Fibroblast of skin of back (primary cell): ENCODE measurements around the gene MRPL18.
"Not testable (repeated sequence)": the region's sequence is repeated elsewhere in the genome, so short reads cannot be mapped to it uniquely, and the experiment has no call there.

Experiments
- DNase-seq: peaks from one replicate; pipeline ENCODE4 v3.0.0-alpha.2; 2013

The MRPL18 gene

DNA sequence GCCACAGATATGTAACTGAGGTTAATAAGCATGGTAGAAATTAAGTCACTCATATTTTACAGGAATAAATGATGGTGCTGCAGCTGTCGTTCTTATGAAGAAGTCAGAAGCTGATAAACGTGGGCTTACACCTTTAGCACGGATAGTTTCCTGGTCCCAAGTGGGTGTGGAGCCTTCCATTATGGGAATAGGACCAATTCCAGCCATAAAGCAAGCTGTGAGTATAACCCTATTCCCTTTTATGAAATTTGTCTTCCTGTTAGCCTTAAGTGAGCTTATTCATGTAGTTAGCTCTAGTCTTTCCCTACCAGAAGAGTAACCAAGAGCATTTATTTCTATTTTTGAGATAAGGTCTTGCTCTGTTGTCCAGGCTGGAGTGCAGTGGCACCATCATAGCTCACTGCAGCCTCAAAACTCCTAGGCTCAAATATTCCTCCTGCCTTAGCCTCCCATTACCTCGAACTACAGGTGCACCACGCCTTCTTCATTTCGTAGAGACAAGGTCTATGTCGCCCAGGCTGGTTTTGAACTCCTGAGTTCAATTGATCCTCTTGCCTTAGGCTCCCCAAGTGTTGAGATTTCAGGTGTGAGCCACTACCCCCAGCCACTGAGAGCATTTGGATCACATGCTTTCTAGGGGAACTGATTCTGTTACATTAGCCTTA is 12.9 kb upstream of the MRPL18 start:
- no peak for DNase-seq

DNA sequence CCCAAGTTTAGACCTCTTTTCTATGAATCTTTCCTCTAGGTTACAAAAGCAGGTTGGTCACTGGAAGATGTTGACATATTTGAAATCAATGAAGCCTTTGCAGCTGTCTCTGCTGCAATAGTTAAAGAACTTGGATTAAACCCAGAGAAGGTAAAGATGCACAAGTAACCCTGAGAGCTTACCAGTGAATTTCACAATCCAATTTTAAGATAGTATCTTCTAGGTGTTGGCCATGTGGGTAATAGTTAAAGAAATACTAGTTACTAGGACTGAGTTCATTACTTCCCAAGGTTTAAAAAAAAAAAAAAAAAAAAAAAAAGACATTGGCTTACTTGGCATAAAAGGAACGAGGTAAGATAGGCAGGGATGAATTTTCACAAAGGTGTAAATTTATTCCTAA is 12.1 kb upstream of the MRPL18 start:
- no peak for DNase-seq

DNA sequence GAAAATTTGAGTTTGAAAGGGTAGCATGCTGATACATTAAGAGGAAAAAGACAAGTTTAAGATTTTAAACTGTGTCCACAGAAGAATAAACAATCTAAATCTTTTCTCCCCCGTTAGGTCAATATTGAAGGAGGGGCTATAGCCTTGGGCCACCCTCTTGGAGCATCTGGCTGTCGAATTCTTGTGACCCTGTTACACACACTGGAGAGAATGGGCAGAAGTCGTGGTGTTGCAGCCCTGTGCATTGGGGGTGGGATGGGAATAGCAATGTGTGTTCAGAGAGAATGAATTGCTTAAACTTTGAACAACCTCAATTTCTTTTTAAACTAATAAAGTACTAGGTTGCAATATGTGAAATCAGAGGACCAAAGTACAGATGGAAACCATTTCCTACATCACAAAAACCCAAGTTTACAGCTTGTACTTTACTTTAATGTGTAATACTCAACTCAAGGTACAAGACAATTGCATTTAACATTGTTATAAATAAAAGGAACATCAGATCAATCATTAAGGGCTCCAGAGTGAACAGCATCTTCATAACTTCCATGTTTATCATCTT is 11.6 kb upstream of the MRPL18 start:
- no peak for DNase-seq

DNA sequence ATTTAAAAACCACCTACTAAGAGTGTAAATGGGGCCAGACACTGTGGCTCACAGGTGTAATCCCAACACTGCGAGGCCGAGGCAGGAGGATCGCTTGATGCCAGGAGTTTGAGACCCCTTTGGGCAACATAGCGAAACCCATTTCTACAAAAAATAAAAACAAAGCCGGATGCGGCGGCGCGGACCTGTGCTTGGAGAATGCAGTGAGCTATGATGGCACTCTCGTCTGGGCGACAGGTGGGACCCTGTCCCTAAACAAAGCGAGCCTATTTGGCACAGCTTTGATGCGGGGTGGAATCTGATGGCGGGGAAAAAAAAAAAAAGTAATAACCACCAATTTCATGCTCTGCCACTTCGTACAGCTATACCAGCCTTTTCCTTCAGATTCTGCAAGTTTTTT is 2.0 kb upstream of the MRPL18 start:
- no peak for DNase-seq

DNA sequence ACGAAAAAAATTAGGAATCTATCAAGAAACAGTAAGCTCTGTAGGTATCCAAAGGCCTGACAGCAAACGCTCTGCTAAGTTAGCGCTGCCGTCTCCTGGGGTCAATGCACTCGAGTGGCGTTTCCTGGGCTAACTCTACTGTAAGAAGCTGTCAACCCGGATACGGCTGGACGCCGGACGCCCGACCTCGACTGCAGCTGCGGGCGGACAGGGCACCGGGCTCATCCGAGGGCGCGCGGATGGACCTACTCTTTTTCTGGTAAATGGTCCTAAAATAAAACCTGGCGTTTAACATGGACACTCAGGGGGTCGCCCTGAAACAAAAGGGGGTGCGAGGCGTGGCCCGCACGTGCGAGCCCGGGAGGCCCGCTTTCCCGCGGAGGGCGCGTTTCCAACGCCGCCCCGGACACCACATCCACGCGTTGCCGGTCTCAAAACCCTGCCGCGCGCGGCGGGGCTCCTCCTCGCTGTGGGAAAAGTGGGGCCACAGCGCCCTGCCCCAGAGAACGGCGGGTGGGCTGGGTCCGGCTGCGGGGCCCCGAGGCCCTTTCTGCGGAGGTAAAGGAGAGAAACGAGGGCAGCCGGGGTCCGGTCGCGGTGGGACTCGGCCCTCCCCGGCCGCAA is 1.4 kb upstream of the MRPL18 start:
- peak; percentile 44 for DNase-seq

DNA sequence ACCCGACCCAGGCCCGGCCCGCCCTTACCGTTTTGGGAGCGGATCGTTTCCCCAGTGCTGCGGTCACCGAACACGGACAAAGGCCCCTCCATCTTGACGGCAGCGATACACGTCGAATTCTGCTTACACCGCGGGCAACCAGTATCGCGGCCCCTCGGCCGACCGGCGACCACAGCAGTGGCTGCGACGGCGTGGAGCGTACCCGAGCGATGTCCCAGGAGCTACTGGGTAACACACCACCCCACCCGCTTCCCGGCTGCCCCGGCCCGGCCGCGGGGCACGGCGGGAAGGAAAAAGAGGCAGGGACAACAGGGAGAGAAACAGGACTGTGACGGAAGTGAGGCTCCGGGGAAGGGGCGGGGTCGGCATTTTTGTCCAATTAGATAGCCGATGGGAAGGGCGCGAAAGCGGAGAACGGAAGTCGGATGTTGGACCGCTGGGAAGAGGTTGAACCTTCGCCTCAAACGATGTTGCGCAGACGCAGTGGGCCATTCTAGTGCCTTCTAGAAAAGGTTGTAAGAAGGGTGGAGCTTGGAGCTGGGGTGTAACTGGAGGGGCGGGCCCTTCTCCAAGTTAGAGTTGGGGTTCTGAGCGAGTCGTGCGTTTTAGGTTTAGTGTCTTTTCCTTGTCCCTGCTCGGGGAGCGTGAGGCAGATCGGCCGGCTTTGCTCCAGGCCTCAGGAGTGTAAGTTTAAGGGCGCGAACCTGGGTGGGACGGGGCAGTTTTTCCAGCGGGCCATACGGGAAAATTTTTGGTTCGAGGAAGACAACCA is 704 bp upstream of the MRPL18 start, which contains the start of gene TCP1:
Gene TCP1, minus strand, starts transcription at position 226 of the 772 bp plus-strand sequence. Its CDS starts 134 bp downstream, at position 92.
- peak; percentile 100 for DNase-seq

DNA sequence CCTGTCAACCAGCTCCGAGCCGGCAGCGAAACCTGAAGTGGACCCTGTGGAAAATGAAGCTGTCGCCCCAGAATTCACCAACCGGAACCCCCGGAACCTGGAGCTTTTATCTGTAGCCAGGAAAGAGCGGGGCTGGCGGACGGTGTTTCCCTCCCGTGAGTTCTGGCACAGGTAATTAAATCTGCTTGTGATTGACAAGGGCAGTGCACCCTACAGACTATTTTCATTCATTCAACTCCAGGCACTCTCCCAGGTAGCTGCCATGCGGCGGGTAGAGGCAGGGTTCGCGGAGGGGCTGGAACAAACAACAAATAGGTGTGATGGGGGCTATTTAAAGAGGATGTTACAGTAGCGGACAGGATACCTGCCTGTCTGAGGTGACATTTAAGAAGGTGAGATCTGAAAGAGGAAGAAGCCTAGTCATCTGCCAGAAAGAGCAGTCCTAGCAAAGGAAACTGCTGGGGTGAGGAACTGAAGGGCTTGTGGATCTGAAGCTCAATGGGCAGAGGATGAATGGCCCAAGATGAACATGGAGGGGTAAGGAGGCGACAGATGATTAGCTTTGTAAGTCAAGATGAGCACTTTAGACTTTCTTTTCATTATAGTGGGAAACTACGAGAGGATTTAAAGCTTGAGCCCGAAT is 810 bp downstream of the MRPL18 start:
- DNase-seq, result no peak

DNA sequence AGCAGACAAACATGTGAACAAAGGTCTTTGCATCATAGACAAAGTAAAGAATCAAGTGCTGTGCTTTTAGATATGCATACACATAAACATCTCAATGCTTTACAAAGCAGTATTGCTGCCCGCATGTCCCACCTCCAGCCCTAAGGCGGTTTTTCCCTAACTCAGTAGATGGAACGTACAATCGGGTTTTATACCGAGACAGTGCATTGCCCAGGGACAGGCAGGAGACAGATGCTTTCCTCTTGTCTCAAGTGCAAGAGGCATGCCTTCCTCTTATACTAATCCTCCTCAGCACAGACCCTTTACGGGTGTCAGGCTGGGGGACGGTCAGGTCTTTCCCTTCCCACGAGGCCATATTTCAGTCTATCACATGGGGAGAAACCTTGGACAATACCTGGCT is 4.7 kb downstream of the MRPL18 start:
- DNase-seq, result not testable (repeated sequence)

DNA sequence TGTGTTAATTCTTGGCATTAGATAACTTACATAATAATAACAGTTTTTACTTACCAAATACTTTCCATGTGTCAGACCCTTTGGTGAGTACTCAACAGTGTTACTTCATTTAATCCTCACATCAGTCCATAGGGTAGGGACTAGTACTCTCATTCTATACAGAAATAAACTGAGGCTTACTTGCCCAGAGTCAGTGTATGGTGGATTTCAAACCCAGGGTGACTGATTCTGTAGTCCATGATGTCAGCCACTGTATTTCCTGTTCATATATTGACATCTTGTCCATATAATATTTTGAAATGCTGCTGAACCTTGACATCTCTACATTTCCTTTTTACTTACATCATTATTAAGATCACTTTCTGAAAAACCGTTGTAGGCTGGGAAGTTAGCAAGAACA is 7.3 kb downstream of the MRPL18 start:
- no peak for DNase-seq

DNA sequence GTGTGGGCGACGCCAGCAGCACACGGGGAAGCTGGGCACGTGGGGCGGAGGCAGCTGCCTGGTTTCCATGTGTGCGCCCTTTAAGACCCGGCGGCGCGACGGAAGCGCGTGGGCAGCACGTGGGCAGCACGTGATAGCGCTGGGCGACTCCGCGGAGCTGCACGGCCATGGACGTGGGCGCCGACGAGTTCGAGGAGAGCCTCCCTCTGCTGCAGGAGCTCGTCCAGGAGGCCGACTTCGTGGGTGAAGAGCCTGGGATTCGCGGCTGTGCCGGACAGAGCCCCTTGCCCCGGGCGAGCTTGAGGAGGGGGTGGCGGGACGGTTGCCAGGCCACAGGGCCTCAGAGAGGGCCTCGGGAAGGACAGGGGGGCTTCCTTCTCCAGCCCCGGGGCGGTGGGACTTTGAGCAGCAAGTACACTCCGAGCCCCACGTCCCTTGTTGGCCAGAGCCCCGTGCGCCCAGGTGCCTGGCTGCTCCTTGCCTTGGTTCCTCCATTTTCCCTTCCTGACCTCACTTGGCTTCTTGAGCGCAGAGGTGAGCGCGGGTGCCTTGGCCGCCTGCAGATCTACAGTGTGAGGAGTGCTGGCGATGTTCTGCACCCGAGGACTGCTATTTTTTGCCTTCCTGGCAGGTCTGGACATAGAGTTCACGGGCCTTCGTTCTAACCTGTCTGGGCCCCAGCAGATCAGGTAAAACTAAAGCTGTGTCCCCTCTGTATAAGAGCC is 10.0 kb downstream of the MRPL18 start, which contains the start of gene PNLDC1:
Gene PNLDC1, plus strand, starts transcription at position 136 of the 725 bp plus-strand sequence. Its CDS starts 32 bp downstream, at position 168.
- no peak for DNase-seq

DNA sequence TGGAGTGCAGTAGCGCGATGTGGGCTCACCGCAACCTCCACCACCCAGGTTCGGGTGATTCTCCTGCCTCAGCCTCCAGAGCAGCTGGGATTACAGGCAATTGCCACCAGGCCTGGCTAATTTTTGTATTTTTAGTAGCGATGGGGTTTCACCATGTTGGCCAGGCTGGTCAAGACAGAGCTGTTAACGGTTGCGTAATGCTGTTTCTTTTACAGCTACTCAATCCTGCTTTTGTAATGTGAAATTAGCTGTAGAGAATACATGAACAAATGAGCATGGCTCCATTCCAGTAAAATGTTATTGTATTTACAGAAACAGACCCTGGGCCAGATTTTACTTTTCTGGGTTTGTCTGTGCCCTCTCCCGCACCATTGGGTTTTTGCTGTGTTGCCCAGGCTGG is 11.7 kb downstream of the MRPL18 start:
- no peak for DNase-seq

DNA sequence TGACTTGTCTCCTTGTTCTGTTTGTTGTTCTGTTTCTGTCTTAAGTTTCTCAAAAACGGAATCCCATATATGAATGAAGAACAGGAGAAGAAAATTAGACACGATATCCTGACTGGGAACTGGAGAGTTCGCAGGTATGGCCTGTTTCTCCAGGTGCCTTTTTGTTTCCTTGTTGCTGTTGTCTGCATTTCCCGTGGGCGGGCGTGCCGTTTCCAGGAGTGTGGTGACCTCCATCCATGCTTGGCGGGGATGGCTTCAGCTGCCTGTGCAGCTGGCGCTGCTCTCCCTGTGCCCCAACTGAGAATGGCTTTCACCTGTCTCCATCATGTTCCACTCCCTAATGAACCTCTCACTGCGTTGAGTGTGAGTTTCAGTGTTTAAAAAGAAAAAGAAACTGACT is 14.2 kb downstream of the MRPL18 start:
- no peak for DNase-seq

DNA sequence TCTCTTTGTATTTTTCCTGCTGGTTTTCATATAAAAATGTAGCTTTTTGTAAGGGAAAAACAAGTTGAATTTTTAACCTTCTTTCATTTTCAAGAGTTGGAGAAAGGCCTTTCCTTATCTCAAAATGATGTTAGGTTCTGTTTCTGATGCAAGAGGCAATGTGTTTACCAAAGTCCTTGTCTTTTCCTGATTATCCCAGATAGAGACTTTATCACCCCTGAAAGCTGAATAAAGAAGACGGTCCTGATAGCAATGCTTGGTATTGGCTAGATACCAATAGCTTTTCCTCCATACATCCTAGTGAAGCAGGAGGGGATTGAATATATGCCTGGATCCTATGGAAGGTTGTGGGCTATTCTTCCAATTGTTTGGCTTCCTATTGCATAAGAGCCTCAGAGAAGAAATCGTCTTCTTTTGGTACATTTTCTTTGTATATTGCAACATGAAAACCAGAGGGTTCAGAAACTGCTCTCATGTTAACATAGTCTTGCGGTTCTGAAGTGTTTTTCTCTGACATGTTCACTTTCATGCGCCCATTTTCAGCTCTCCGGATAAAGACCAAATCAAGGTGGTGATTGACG is 15.3 kb downstream of the MRPL18 start:
- DNase-seq, result no peak

DNA sequence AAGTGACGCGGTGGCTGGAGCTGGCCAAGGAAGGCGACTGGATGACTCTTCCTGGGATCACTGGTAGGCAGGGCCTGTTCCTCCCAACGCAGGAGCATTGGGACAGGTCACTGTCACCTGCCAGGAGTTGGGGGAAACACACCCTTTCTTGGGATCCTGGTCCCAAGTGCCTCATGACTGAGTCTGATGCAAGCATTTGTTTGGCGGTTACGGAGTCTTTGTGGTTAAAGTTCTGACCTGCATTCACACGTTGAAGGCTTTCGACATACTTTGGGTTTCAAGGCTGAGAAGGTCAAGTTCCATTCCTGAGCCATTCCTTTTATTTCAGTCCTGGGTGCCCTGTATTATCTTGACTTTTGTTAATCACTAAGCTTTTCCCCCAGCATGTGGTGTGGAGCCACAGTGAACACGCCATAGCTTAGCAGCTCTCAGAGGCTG is 15.8 kb downstream of the MRPL18 start:
- DNase-seq, result no peak

DNA sequence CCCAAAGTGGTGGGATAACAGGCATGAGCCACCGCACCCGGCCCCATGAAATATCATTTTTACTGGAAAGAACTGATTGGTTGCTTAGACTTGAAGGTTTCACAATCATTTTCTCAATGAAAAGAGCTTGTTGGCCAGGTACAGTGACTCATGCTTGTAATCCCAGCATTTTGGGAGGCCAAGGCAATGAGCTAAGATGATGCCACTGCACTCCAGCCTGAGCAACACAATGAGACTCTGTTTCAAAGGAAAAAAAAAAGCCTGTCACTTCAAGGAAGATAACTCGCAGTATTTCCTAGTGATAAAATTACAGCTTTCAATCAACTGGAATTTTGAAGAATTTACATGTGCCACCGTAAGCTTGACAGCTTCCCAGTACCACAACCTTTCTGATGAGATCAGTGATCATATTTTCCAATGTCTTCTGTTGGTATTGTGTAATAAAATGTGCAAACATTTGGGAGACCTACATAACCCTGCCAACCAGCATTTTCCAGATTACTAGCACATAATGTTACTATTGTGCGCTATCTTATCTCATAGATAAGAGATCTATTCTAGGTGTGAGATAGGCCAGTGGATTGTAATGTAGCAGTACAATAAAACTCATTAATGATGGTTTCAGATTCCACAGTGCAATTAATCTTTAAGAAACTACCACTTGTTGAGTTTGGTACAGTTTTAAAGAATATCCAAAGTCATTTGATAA is 17.0 kb downstream of the MRPL18 start:
- DNase-seq, result no peak

DNA sequence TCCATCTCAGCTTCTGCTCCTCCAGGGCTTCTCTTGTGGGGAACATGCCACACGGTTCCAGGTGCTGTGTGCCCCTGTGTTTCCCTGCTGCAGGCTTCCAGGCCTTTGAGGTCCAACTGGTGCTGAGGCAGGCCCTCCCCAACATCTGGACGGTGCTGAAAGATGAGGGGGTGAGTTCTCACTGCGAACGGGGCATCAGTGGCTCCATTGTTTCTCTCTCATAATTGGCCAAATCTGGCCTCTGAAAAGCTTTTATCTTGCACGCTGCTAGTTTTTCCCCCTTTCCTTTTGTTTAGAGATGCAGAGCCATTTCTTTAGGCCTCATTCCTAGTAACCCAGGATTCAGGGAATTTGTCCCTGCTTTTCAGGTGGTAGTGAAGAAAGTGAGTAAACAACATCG is 18.4 kb downstream of the MRPL18 start:
- DNase-seq, result no peak

DNA sequence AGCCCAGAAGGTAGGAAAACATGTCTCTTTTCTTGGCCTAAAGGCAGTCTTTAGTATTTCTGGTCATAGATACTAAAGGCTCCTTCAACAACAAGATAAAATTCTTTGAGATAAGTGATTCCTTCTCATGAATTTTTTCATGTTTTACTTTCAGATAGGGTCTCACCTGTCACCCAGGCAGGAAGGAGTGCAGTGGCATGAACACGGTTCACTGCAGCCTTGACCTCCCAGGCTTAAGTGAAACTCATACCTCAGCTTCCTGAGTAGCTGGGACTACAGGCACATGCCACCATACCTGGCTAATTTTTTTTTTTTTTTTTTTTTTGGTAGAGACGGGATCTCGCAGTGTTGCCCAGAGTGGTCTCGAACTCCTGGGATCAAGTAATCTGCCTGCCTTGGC is 18.9 kb downstream of the MRPL18 start:
- no peak for DNase-seq

DNA sequence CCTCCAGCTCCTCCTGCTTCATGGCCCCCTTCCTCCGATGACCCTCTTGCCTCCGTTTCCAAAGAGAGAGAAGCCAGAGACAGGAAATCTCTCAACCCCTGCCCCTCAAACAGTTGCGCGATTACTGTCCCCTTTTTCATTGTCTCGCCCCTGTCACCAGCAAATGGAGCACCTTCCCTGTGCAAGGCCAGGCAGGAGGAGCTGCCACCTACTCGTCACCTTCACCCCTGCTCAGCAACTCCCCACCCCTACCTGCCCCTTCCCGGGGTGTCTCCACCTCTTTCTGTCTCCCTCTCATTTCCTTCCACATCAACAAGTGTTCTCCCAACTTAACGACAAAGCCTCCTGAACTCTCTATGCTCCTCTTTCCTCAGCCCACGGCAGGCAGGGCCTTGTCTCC is 23.5 kb downstream of the MRPL18 start:
- DNase-seq, result no peak

DNA sequence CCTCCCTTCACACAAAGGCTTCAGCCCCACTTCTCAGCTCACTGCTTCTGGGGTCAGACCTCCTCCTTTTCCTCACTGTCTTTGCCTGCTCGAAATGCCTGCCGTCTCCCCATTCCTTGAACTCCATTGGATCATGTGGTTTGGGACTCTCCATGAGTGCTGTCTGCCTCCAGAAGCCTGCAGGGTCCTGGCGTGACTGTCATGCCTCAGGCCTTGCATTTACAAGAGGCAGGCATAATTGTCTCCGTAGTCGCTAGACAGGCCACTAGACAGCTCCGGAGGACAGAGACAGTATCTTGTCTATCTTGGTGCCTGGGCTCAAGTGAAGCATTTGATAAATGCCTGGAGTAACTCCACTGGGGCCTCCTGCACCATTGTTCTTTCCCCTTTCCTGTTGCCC is 25.1 kb downstream of the MRPL18 start:
- no peak for DNase-seq

DNA sequence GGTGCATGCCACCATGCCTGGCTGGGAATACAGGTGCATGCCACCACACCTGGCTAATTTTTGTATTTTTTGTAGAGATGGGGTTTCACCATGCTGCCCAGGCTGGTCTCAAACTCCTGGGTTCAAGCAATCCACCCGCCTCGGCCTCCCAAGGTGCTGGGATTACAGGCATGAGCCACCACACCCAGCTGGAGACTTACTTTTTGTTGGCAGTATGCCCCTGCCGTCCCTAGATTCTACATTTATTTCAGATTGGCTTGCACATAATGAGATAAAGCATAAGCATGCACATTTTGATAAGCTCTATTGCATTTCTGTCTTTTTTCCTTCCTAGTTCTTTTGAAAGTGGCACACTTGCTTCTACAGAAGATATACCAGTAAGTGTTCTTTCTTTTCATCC is 26.5 kb downstream of the MRPL18 start:
- not testable (repeated sequence) for DNase-seq
